HK-2 (cell line): ENCODE results near the gene GRP.
"Not testable (repeated sequence)": the region's sequence is repeated elsewhere in the genome, so short reads cannot be mapped to it uniquely, and the experiment has no call there.

ENCODE experiments used
- DNase-seq: peaks from one replicate; pipeline ENCODE4 v3.0.0-alpha.2; 2018; ENCODE audit not compliant: unreplicated experiment

GRP gene

DNA sequence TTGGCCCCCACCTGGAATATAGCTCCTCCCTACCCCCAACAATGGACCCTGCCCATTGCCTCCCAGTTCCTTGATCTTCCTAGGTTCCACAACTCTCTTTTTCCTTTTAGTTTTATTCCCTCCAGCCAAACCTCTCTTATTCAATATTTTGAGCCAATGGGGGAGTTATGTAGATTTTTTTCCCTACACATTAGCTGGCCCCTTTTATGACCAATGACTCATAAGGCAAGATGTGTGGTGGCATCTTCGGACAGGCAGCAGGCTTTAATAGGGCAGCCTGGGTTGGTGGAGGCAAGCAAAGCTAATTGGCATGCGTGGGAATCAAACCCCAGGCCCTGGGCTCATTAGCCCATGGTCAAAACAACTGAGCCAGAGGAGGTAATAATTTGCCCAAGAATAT is 9.2 kb downstream of the GRP start:
- DNase-seq: no peak

DNA sequence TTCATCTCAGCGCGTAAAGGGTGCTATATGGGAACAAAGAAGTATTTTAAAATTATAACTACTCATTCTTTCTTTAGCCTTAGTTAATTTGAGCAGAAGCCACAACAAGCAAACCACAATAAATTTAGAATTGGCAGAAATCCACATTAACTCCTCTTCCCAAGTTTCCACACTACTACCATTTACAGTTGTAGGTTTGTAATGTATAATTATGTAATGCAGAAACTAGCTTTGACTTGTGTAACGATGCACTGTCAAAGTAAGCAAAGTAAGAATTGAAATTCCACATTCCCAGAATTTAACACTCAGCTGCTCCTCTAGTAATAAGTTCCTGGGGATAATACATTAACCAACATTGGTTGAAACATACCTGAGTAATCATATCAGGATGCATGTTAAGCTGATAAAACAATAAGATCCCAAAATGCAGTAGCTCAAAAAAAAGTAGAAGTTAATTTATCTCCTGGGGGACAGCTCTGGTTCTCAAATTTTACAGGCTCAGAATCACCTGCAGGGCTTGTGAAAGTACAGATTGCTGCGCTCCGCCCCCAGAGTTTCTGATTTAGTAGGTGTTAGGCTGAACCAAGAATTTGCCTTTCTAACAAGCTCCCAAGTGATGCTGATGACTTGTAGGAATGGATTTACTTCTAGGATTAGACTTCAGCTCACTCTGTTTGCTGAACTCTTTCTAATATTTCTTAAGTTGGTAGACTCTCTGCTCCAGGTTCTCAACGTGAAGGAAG is 9.9 kb downstream of the GRP start:
- no peak for DNase-seq

DNA sequence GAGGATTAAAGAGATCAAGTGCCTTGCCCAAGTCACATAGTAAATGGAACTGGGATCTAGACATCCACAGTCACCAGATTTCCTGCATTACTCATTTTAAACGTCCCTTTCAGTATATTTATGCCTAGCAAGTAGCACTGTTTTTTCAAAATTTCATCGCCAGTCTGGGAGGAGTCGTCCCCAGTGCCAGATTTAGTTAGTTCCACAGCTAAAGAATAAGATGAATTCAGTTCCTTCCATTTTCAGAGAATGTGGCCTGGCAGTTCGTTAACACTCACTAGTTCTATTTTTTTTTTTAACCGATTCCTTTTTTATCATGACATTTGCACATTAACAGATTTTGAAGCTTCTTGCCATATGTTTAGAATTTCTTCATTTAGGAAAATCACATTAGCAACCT is 11.2 kb downstream of the GRP start:
- DNase-seq: no peak

DNA sequence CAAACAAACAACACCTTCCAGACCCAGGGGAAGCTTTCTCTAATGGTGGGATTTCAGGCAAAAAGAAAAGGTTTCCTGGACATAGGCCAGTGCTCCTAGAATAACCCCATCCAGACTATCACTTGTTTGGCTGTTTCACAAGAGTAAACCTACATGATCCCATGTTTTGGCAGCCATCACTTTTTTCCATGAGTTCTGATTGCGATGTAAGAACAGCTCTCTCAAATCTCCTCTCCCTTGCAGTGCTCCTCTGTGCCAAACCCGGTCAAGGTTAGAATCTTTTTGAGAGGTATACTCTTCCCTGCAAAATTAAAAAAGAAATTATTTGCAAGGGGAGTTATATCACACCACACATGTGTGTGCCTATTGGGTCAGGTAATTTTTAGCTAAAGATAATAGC is 11.9 kb downstream of the GRP start:
- DNase-seq: no peak

DNA sequence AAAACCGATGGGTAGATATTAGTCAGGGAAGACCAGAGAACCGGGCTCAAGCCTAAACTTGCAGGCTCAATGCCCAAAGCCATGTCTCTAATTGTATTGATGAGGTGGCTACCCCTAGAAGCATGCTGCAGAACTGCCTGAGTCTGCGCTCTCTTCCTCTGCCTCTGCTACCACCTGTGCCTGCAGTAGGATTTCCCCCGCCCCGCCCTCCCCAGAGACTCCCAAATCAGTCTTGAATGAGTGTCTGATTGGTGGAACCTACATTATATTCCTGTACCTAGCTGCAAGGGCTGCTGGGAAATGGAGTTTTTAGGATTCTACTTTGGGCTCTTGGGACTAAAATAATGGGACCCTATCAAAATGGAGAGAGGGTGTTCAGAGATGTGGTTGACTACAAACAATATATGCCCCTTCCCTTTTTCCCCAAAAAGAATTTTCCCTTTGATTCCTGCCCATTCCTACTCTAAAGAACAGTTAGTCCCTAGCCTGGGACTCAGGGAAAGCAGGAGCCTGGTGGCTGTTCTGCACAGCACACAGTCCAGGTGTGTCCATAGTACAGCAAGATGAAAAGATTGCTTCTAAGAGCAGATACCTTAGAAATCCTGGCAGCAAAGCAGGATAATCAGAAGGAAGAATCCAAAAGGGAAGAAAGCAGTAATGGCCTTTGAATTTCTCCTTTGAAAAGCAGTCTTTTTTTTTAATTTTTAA is 12.5 kb downstream of the GRP start:
- no peak for DNase-seq

DNA sequence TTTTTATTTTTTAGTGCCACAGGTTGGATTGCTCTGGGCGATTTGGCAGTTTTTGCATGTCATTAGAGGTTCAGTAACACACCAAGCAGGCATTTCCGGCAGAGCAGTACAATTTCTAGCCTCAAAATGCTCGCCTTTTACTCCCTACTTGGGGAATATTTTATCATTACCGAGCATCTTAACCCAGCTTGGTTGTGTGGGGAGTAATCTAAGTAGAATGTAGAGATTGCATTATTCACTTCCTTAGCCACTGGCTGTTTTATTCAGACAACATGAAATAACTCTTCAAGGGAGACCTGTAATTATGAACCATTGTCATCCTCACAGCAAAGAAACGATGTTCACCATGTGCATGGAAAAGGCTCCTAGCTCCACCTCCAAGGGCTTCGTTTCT is 13.1 kb downstream of the GRP start:
- no peak for DNase-seq

DNA sequence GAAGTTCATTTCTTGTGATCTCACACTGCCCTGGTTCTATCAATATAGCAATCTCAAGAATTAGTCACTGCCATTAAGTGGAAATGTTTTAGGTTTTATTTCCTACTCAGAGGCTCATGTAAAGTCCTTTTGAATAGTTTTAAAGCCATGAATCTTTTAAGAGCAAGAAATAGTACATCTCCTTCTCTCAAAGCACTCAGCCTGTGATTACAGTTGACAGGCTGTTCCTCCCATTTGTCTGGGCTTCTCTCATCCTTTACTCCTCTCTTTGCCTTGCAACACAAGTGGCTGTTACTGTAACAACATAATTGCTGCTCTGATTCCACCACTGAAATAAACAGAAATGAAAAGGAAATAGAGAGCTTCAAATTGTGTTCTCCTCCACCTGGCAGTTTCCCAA is 18.4 kb downstream of the GRP start:
- no peak for DNase-seq

DNA sequence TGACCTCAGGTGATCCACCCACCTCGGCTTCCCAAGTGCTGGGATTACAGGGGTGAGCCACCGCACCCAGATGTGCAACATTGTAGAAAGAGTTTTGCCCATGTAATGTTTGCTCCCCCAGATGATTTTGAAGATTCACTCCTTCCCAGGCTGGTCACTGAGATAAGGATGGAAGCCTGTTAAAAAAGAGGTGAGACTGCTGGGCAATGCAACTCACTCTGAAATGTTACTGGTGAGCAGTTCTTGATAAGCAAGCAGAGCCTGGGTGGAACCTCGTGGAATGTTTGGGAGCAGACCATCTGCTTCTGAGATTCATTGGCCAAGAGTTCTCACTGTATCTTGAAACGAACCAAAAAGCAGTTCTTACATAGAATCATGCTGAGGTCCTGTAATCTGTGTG is 19.7 kb downstream of the GRP start:
- DNase-seq: no peak

DNA sequence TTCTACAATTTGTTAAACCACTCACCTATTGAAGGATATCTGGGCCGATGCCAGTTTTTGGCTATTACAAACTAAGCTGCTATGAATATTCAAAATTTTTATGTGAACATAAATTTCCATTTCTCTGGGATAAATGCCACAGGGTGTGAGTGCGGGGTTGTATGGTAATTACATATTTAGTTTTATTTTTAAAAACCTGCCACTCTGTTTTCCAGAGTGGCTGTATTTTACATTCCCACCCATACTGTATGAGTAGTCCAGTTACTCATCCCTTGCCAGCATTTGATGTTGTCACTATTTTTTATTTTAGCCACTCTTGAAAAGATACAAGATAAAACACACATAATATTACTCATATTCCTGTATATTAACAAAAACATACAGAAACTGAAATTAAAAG is 22.9 kb downstream of the GRP start:
- DNase-seq: no peak

DNA sequence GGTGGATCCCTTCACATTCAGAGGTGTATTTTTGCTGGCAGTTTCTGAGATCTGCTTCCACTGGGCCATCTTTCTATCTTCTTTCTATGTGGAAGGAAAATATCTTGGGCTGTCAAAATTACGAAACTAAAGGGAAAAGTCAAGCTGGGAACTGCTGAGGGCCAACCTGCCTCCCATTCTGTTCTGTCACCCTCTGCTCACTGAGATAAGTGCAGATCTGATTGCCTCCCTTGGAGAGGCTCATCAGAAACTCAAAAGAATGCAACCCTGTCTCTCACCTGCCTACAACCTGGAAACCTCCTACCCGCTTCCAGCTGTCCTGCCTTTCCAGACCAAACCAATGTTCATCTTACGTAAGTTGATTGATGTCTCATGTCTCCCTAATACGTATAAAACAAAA is 26.8 kb downstream of the GRP start:
- no peak for DNase-seq

DNA sequence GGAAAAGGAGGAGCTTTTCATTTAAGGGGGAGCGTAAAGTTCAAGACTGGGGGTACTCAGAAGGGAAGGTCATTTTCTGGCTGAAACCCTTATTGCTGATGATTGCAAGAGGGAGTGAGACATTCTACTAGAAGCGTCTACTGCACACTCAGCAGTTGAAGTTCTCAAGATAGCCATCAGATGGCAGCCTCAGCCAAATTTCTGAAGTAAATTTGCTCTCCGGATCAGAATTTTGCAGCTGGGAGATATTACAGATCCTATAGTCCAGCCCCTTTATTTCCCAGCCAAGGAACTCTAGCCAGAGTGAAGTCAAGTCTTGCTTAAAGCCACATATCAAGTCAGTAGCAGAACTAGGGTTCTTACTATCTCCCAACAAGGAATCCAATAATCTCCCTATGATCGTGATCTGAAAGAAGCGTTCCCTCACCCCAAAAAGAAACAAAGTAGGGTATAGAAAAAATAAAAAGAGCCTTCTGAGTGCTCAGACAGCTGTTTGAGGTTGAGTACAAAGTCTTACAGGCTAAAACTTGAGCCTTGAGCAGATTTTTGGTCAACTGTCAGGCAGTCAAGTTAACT is 29.3 kb downstream of the GRP start:
- DNase-seq: peak; percentile 18

DNA sequence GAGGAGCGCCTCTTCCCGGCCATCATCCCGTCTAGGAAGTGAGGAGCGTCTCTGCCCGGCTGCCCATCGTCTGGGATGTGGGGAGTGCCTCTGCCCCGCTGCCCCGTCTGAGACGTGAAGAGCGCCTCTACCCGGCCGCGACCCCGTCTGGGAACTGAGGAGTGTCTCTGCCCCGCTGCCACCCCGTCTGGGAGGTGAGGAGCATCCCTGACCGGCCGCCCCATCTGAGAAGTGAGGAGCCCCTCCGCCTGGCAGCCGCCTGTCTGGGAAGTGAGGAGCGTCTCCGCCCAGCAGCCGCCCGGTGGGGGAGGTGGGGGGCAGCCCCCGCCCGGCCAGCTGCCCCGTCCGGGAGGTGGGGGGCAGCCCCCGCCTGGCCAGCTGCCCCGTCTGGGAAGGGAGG is 35.5 kb downstream of the GRP start:
- not testable (repeated sequence) for DNase-seq

DNA sequence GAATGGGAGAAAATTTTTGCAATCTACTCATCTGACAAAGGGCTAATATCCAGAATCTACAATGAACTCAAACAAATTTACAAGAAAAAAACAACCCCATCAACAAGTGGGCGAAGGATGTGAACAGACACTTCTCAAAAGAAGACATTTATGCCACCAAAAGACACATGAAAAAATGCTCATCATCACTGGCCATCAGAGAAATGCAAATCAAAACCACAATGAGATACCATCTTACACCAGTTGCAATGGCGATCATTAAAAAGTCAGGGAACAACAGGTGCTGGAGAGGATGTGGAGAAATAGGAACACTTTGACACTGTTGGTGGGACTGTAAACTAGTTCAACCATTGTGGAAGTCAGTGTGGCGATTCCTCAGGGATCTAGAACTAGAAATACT is 41.9 kb downstream of the GRP start:
- DNase-seq: not testable (repeated sequence)

DNA sequence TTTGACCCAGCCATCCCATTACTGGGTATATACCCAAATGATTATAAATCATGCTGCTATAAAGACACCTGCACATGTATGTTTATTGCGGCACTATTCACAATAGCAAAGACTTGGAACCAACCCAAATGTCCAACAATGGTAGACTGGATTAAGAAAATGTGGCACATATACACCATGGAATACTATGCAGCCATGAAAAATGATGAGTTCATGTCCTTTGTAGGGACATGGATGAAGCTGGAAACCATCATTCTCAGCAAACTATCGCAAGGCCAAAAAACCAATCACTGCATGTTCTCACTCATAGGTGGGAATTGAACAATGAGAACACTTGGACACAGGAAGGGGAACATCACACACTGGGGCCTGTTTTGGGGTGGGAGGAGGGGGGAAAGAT is 42.3 kb downstream of the GRP start:
- DNase-seq: not testable (repeated sequence)

DNA sequence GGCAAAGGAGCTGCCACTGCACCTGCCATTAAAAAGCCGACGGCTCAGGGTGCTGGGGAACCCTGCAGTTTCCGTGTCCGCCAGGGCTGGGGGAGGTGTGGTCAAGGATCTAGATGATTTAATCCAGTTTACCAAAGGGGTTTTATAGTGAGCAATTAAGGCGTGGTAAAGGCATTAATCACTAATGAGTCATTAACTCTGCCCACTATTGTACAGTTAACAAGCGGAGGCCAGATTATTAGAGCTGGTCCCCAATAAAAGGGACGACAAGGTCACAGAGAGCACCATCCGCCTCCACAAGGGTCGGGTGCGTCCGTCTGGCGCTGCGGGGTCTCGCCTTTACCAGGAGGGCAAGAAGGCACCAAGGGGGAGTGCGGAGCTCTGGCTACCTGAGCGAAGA is 43.7 kb downstream of the GRP start:
- DNase-seq: no peak

DNA sequence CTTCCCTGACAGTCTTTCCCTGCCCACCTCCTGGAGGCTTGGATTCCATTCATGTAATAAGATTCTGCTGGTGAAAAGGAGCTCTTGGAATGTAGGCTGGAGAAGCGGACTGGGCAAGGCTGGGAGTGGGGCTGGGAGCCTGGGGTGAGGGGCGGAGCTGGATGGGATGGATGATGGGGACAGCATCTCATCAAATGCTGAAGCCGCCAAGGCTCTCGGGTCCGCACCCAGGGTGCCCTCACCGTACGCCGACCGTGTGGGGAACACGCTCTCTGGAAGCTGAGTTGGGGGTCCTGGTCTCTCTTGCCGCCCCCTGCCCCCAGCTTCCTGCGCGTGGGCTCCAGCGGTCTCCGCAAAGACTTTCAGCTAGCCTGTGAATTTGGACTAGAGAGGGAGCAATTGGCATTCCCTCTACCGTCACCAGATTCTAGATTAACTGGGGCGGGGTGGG is 44.2 kb downstream of the GRP start:
- DNase-seq: no peak

DNA sequence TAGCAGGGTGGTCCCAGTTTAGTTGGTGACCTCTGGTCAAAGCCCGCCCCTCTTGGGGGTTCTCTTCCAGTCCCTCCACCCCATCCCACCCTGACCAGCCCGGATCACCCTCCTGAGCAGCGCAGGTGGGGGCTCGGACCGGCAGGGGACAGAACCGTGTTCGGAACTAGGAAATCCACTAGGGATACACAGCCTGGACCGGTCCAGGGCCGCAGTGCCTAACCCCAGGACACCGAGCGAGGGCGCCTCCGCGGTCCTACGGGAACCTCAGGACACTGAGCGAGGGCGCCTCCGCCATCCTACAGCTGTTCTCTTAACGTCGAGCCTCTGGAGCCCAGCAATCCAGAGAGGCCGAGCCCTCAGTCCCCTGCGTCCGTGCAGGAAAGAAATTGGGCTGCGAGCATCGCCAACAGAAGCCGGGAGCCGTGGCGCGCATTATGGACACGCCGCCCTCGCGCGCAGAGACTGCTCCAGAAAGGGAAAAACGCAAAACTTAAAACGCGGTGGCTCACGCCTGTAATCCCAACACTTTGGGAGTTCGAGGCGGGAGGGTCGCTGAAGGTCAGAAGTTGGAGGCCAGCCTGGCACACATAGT is 44.8 kb downstream of the GRP start:
- no peak for DNase-seq

DNA sequence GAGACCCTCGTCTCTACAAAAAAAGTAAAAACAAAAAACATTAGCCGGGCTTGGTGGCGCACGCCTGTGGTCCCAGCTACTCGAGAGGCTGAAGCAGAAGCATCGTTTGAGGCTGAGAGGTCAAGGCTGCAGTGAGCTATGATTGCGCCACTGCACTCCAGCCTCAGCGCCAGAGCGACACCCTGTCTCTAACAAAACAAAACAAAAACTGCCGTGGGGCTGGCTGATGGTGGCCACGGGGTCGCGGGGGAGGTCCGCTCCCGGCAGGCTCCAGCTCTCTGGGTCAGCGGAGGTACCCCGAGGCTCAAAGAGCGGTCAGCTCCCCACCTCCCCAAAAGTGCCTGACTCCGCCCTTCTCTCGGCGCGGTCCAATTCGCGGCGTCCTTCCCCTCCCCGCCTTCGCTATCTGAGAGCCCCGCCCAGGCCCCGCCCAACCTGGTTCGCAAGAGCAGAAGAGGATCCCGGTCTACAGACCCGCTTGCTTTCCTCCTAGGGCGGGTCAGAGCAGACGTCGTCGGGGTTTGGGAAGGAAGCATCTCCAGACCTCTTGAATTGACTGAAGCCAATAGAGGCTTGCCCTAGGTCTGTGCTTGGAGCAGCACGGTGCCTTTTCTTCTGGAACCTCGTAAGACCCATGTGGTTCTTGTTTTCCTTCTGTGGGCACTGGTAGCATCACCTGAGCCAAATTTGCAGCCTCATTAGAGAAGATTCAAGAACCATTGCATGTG is 45.5 kb downstream of the GRP start:
- no peak for DNase-seq

DNA sequence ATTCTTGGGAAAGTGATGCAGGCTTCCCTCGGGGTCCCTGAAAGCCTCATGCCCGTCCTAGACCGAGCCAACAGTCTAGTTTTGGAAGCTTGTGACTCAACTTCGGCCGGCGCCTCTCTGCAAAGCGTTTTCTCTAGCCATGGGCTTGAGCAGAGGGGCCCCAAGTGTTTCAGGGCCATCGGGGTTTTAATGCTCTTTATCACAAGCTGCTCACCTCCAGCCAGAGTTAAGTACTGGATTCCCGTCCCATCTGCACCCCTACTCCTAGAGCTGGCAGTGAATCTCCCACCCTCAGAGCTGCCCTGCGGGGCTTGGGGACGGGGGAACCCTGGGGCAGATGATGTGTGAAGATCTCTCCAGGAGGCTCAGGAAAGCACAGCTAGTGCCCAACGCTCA is 46.0 kb downstream of the GRP start:
- DNase-seq: no peak

DNA sequence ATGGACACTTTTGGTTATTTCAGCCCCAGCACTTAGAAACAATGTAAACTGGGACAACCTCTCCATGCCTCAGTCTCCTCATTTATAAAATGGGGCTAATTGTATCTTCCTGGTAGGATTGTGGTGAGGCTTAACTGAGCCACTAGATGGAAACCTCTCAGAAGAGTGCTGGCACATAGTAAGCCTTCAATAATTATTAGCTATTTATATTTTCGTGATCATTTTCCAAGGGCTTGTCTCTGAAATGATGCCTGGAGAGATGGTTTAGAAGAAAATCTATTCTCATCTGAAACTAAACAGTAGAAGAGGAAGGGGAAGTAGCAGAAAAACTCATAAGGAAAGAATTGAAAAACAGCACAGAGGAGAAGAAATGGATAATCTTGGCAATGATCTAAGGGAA is 46.5 kb downstream of the GRP start:
- DNase-seq: no peak

DNA sequence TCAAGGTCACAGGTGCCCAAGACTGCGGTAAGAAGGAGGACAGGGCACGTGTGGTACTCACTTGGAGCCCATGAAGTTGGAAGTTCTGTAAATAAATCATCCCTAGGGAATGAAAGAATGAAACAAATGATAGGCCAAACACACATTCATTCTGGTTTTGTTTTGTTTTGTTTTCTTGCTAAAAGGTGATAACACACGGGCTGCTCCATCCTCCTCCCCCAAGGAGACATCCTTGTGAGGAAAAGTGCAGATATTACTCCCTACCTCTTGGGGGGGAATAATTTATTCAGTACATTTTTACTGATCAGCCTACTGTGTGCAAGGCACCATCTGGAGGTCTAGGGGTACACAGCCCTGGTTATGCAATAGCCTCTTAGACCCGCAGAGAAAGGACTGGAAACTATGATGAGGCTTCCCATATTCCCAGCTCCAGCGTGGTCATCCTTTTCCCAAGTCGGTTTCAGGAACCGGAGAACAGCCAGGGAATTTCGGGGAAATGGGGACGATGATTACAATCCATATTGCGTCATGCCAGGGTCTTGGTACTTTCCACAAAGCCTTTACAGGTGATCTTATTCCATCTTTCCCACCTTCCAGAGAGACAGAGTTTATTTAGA is 47.0 kb downstream of the GRP start:
- DNase-seq: no peak
